Endothelial cell of umbilical vein (primary cell): Measurements from ENCODE around the gene MGAT4A. TPM values are rescaled to one million over a fixed set of nuclear protein-coding genes. Genes with fewer than 3 reads are reported as not detected.

Experiments
- BruUV-seq: library from RNA; stranded (reverse); fragments of 400-500 nt; replicated peaks from 2 replicates; lab custom pipeline; 2021; lab: Mats Ljungman, UMichigan
- CTCF ChIA-PET: fragments of 300-600, 350-600 bp; sonication (Branson Sonifier 250); formaldehyde crosslinking; loops from one replicate; lab custom pipeline; 2021; ENCODE audit warnings: antibody characterized with exemption, inconsistent platforms; lab: Charles Lee
- POLR2A ChIA-PET: fragments of 300-600, 350-600 bp; sonication (Branson Sonifier 250); formaldehyde crosslinking; loops from one replicate; lab custom pipeline; 2021; ENCODE audit warnings: antibody characterized with exemption, inconsistent platforms; lab: Charles Lee
- DNase-seq: peaks from one replicate; pipeline ENCODE4 v3.0.0-alpha.2; 2011; ENCODE audit warnings: low read depth, low spot score
- FAIRE-seq: peaks from 2 replicates; lab custom pipeline; 2011; peaks lifted over from hg19 to GRCh38; lab: Jason Lieb, UNC
- H2AFZ ChIP-seq: 2 replicates; pipeline ENCODE4 v1.6.0; 2012; ENCODE audit warnings: low read depth, low read length, control low read depth, inconsistent platforms
- H3K27ac ChIP-seq: 2 replicates; pipeline ENCODE4 v1.5.1; 2011; ENCODE audit warnings: low read depth, mild to moderate bottlenecking, control low read depth, low read length, moderate library complexity; ENCODE audit not compliant: insufficient read depth
- H3K27me3 ChIP-seq, 2 experiments: 2 replicates each; pipeline versions ENCODE4 v1.6.0 to v1.6.1; 2011; ENCODE audit warnings: low read length in 2 of 2, mixed read lengths in 1 of 2; ENCODE audit not compliant: control insufficient read depth in 2 of 2, insufficient read depth in 2 of 2
- H3K36me3 ChIP-seq, 2 experiments: 2 replicates in 1 of 2; 3 replicates in 1 of 2; pipeline ENCODE4 v1.5.1; 2011; ENCODE audit warnings: low read length in 2 of 2, mild to moderate bottlenecking in 1 of 2, moderate library complexity in 1 of 2; ENCODE audit not compliant: control insufficient read depth in 2 of 2, insufficient read depth in 2 of 2; ENCODE audit errors: extremely low read depth in 1 of 2
- H3K4me1 ChIP-seq: 3 replicates; pipeline ENCODE4 v1.5.1; 2011; ENCODE audit warnings: mild to moderate bottlenecking, low read length; ENCODE audit not compliant: control insufficient read depth, insufficient read depth; ENCODE audit errors: extremely low read depth
- H3K4me2 ChIP-seq: 2 replicates; pipeline ENCODE4 v1.6.1; 2011; ENCODE audit warnings: low read length, control low read depth, mixed read lengths; ENCODE audit not compliant: insufficient read depth
- H3K4me3 ChIP-seq, 3 experiments: fragments of 200-600 bp in 1 of 3; sonication (generic), shearing (Covaris generic) in 1 of 3; replicated peaks in 1 of 3; 2 replicates each; pipeline ENCODE4 v1.5.1; 2011 to 2016; ENCODE audit warnings: control low read depth in 3 of 3, low read length in 3 of 3, mild to moderate bottlenecking in 2 of 3, inconsistent platforms in 1 of 3, low read depth in 1 of 3, moderate library complexity in 1 of 3; ENCODE audit not compliant: insufficient read depth in 1 of 3
- H3K79me2 ChIP-seq: 2 replicates; pipeline ENCODE4 v1.6.0; 2012; ENCODE audit warnings: low read length, inconsistent platforms; ENCODE audit not compliant: control insufficient read depth, insufficient read depth
- H3K9ac ChIP-seq: replicated peaks from 2 replicates; pipeline ENCODE3; 2011; ENCODE audit warnings: low read length, control low read depth; ENCODE audit not compliant: insufficient read depth; ENCODE audit errors: extremely low read depth
- H3K9me1 ChIP-seq: replicated peaks from 3 replicates; pipeline ENCODE4 v1.6.0; 2011; ENCODE audit warnings: mild to moderate bottlenecking, low read length; ENCODE audit not compliant: control insufficient read depth, insufficient read depth; ENCODE audit errors: extremely low read depth
- H3K9me3 ChIP-seq: replicated peaks from 2 replicates; pipeline ENCODE4 v1.5.1; 2012; ENCODE audit warnings: low read length, inconsistent platforms; ENCODE audit not compliant: control insufficient read depth, insufficient read depth
- H4K20me1 ChIP-seq: replicated peaks from 2 replicates; pipeline ENCODE3; 2011; ENCODE audit warnings: mild to moderate bottlenecking, low read length; ENCODE audit not compliant: control insufficient read depth, insufficient read depth; ENCODE audit errors: extremely low read depth
- EZH2 ChIP-seq: IDR thresholded peaks from 2 replicates; pipeline ENCODE4 v1.6.1; 2012; ENCODE audit warnings: borderline replicate concordance, low read depth, mild to moderate bottlenecking, moderate library complexity, low read length, inconsistent platforms; ENCODE audit not compliant: severe bottlenecking
- FOS ChIP-seq: IDR thresholded peaks from 2 replicates; pipeline ENCODE4 v1.6.1; 2011; ENCODE audit warnings: mild to moderate bottlenecking, low read length, moderate library complexity, borderline replicate concordance; ENCODE audit not compliant: insufficient read depth
- GATA2 ChIP-seq: IDR thresholded peaks from 2 replicates; pipeline ENCODE4 v1.7.0; 2011; ENCODE audit warnings: low read depth, mild to moderate bottlenecking, moderate library complexity, mixed read lengths, low read length; ENCODE audit not compliant: insufficient read length, insufficient read depth
- JUN ChIP-seq: IDR thresholded peaks from 2 replicates; pipeline ENCODE4 v1.6.1; 2011; ENCODE audit warnings: borderline replicate concordance, low read depth; ENCODE audit not compliant: insufficient read length, insufficient read depth
- MAX ChIP-seq: IDR thresholded peaks from 2 replicates; pipeline ENCODE4 v1.6.1; 2011; ENCODE audit not compliant: insufficient read depth, insufficient read length
- MYC ChIP-seq: IDR thresholded peaks from one replicate; pipeline ENCODE4 v1.6.1; 2011; ENCODE audit warnings: mild to moderate bottlenecking, low read depth, low read length
- POLR2A ChIP-seq: IDR thresholded peaks from 2 replicates; pipeline ENCODE4 v1.6.1; 2012; ENCODE audit warnings: low read depth, mild to moderate bottlenecking, control low read depth, low read length
- POLR2AphosphoS5 ChIP-seq: IDR thresholded peaks from 2 replicates; pipeline ENCODE4 v1.6.1; 2012; ENCODE audit warnings: low read depth, mild to moderate bottlenecking, control low read depth, low read length, moderate library complexity; ENCODE audit not compliant: insufficient read depth
- dilution Hi-C: fragments of 300-500 bp; cut with MboI; formaldehyde crosslinking; loops from one replicate; pipeline ENCODE4 v1.15.0; 2019; ENCODE audit warnings: low sequenced_read_pairs; ENCODE audit not compliant: extremely low pct_ligation_motif_present
- intact Hi-C: fragments of 100-400 bp; cut with micrococcal nuclease; formaldehyde crosslinking; loops from one replicate; pipeline ENCODE4 v1.10.0; 2022
- polyA plus RNA-seq, 4 experiments: library from polyadenylated mRNA; depleted of rRNA in 3 of 4; stranded (reverse) in 3 of 4; unstranded in 1 of 4; fragments of >200 nt; gene quantifications; 2 replicates each; pipeline versions ENCODE4 v1.2.1 to v1.2.3, GENCODE V29; 2011 to 2012; ENCODE audit warnings: missing spikeins in 1 of 4
- total RNA-seq: library from RNA; stranded (reverse); gene quantifications from 2 replicates; pipeline ENCODE4 v1.2.3, GENCODE V29; 2021
- TF ChIP-seq, protein P1 (sequence below), 2 donors: IDR thresholded peaks; 1 replicate in 1 of 2; 2 replicates in 1 of 2; pipeline ENCODE4 v1.5.1; 2011; ENCODE audit warnings: low read length in 2 of 2, mild to moderate bottlenecking in 2 of 2, moderate library complexity in 2 of 2, control low read depth in 1 of 2, inconsistent platforms in 1 of 2, low read depth in 1 of 2; ENCODE audit not compliant: insufficient read depth in 1 of 2; ENCODE audit errors: extremely low read depth in 1 of 2

Gene MGAT4A
- total and polyA plus RNA-seq, 2 donors (not counting 3 experiments of a cell fraction or from before 2014, with no cell fraction given): 9.2 to 42.2 TPM

GRCh38 chr2:98578231-98578630, 152.7 kb downstream of the MGAT4A start:
- no peak overlapping the region for H3K4me2 ChIP-seq
- no peak overlapping the region for H2AFZ ChIP-seq
- CTCF ChIA-PET: interaction anchor here (1.2 kb wide), 1 partner anchor 9 kb away, joined by 4 read pairs; no protein-coding TSS in a partner anchor
- intact Hi-C loops: no loop called here
- POLR2A ChIA-PET: no interaction called here
- no peaks in the 10 kb centered on the region for H3K79me2 ChIP-seq
- no TSS peak for BruUV-seq
- no peaks in the 10 kb centered on the region for H4K20me1 ChIP-seq
- H3K4me1 ChIP-seq: no peaks in the 10 kb centered on the region
- H3K9ac ChIP-seq: no peak overlapping the region
- no peak for TF ChIP-seq GATA2
- TF ChIP-seq EZH2: no peak
- TF ChIP-seq POLR2A: no peak
- TF ChIP-seq POLR2AphosphoS5: no peak
- TF ChIP-seq MAX: no peak
- no peak for TF ChIP-seq JUN
- TF ChIP-seq MYC: no peak
- TF ChIP-seq FOS: no peak
- TF ChIP-seq, protein P1, sequence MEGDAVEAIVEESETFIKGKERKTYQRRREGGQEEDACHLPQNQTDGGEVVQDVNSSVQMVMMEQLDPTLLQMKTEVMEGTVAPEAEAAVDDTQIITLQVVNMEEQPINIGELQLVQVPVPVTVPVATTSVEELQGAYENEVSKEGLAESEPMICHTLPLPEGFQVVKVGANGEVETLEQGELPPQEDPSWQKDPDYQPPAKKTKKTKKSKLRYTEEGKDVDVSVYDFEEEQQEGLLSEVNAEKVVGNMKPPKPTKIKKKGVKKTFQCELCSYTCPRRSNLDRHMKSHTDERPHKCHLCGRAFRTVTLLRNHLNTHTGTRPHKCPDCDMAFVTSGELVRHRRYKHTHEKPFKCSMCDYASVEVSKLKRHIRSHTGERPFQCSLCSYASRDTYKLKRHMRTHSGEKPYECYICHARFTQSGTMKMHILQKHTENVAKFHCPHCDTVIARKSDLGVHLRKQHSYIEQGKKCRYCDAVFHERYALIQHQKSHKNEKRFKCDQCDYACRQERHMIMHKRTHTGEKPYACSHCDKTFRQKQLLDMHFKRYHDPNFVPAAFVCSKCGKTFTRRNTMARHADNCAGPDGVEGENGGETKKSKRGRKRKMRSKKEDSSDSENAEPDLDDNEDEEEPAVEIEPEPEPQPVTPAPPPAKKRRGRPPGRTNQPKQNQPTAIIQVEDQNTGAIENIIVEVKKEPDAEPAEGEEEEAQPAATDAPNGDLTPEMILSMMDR (IDR thresholded peaks at IDR 0.05; ENCODE audit: extremely low read depth in 1 of 2, insufficient read depth in 1 of 2, low read depth in 1 of 2, low read length in 2 of 2): no peak
- no peaks in the 10 kb centered on the region for H3K27me3 ChIP-seq
- peaks cover 0 to 15% of the 10 kb centered on the region in 2 experiments for H3K36me3 ChIP-seq
- no peak for FAIRE-seq
- dilution Hi-C loops: no loop called here
- no peaks in the 10 kb centered on the region for H3K9me3 ChIP-seq
- no peaks in the 10 kb centered on the region for H3K9me1 ChIP-seq
- H3K4me3 ChIP-seq: no peak overlapping the region
- H3K27ac ChIP-seq: no peak overlapping the region
- DNase-seq: no peak
